Fibroblast of skin of scalp (primary cell): Measurements from ENCODE around the gene KNSTRN.

Experiments used
- DNase-seq: peaks from one replicate; pipeline ENCODE4 v3.0.0-alpha.2; 2013

The KNSTRN gene

GRCh38 chr15:40405501-40406381, 23.2 kb downstream of the KNSTRN start, which contains the start of gene IVD:
Gene IVD (plus strand): TSS chr15:40405795. CDS start chr15:40405828, 33 bp downstream.
- DNase-seq = peak; percentile 96

GRCh38 chr15:40407330-40407990, 24.9 kb downstream of the KNSTRN start:
- no peak for DNase-seq

DNA sequence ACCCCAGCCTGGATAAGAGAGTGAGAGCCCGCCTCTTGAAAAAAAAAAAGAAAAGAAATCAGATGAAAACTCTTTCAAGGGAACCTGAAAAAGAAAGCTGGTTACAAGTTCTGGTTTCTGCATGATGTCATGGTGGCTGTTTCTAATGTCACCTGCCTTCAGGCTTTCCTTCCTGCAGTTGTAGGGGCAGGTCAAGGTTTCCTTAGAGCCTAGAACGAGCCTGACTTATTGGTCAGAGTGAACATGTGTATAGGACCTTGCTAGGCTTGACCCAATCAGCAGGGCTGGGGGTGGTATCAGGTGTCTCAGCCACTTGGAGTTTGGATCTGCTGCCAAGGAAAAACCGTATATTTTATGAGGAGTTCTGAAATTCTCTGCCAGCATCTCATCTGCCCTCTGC, 26.8 kb downstream of the KNSTRN start:
- no peak for DNase-seq

DNA sequence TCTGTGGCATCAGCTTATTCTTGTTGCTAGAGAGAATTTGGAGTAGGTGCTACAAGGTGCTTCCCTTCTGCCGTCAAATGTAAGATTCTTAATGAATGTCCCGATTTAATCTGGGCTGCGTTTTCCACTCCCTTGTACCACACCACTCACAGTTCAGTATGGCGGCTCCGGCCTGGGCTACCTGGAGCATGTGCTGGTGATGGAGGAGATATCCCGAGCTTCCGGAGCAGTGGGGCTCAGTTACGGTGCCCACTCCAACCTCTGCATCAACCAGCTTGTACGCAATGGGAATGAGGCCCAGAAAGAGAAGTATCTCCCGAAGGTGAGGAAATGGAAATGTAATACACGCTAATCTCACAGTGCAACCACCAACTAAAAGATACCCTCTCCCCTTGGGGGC, 28.0 kb downstream of the KNSTRN start:
- no peak for DNase-seq

GRCh38 chr15:40412095-40412759, 29.7 kb downstream of the KNSTRN start:
- DNase-seq = no peak

DNA sequence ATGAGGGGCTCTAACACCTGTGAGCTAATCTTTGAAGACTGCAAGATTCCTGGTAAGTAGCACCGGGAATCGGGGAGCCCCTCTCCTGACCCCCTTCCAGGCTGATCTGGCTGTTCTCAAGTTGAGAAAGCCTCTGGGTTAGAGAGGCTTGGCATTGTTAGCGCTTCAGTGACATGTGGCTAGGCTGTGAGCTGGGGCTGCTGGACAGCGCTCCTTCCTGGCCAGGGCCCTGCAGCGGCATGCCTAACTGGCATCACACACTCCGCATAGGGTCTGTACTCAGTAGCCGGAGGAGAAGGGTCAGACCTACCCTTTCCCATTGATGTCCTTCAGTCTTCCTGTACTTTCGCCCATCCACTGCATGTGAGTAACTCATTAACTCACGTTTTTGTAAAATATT, 30.5 kb downstream of the KNSTRN start:
- DNase-seq = no peak

DNA sequence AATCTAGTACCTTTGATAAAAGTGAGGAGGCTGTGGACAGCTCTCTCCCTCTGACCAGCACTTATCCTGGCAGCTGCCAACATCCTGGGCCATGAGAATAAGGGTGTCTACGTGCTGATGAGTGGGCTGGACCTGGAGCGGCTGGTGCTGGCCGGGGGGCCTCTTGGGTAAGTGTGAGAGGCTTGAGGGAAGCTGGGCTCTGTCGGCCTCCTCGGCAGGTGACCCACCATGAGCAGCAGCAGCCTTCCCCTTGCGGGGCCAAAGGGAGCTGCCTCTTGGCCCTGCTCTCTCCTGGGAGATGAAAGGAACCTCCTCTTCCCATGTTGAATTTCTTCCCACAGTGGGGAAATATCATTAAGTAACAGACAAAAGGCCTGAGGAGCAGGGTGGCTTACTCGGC, 32.3 kb downstream of the KNSTRN start:
- DNase-seq = no peak

- DNase-seq = no peak
These were observed 32.7 kb downstream of the KNSTRN start for GRCh38 chr15:40415226-40415625.

GRCh38 chr15:40416056-40416455, 33.5 kb downstream of the KNSTRN start:
- DNase-seq = no peak

DNA sequence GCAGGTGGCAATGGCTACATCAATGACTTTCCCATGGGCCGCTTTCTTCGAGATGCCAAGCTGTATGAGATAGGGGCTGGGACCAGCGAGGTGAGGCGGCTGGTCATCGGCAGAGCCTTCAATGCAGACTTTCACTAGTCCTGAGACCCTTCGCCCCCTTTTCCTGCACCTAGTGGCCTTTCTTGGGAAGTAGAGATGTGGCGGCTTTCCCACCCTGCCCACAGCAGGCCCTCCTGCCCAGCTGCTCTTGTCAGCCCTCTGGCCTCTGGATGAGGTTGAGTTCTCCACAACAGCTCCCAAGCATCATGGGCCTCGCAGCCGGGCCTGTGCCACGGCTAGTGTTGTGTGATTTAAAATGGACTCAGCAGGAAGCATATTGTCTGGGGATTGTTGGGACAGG, 35.6 kb downstream of the KNSTRN start:
- no peak for DNase-seq

GRCh38 chr15:40420071-40420713, 37.7 kb downstream of the KNSTRN start:
- no peak for DNase-seq

- DNase-seq = no peak
These were observed 38.3 kb downstream of the KNSTRN start for GRCh38 chr15:40420793-40421192.

GRCh38 chr15:40421246-40422157, 39.0 kb downstream of the KNSTRN start:
- peak; percentile 61 for DNase-seq

DNA sequence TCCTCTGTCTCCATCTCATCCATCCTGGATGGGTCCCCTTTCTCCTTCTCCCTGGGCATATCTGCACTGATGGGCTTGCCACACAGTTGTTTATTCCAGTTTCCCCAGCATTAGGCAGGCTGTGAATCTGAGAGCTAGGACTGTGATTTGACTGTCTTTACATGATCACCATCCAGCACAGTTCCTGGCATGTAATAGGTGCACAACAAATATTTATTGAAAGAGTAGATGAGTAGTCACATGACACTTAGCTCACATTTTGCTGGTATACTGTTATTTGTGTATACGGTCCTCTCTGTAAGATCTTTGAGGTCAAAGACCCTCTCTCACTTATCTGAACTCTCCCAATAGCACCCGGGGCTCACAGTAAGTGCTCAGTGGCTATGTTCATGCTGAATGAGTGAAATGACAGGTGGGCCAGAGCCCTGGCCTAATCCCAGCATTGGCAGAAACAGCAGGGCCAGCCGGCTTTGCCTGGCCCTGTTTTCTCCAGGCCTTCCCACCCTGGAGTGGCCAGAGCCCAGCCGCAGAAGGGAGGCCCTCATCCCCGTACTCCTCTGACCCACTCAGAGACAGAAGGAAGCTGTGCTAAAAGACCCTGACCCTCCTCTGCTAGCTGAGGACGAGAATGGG, 42.1 kb downstream of the KNSTRN start:
- no peak for DNase-seq

DNA sequence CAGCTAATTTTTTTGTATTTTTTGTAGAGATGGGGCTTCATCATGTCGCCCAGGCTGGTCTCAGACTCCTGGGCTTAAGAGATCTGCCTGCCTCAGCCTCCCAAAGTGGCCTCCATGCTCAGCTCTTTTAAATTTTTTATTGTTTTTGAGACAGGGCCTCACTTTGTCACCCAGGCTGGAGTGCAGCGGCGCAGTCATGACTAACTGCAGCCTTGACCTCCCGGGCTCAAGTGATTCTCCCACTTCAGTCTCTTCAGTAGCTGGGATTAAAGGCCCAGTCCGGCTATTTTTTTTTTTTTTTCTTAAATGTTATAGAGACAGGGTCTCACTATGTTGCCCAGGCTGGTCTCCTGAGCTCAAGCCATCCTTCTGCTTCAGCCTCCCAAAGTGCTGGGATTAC, 43.2 kb downstream of the KNSTRN start:
- DNase-seq = no peak

GRCh38 chr15:40427188-40427587, 44.7 kb downstream of the KNSTRN start:
- DNase-seq = no peak

GRCh38 chr15:40428185-40428584, 45.7 kb downstream of the KNSTRN start:
- DNase-seq = no peak

GRCh38 chr15:40429068-40429710, 46.7 kb downstream of the KNSTRN start:
- no peak for DNase-seq

DNA sequence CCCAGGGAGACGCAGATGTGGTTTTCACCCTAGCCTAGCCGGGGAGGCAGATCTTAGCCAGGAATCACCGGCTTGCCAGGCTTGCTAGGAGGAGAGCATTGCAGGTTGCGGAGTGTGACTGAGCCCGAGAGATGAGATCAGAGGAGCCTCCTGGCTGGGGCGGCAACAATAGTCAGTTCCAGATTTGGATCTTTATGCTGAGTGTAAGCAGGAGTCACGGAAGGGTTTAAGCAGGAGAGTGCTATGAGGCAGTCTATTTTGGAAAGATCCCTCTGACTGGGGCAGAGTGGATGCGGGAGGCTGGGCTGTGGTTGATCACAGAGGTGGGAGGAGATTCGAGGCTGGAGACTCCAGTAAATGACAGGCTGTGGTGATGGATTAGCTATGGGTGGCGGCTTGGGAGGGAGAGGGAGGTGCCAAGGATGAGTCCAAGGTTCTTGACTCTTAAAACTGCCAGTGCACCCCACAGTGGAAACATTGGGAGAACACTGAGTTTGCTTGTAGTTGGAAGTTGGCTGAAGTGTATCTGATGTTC, 47.8 kb downstream of the KNSTRN start:
- DNase-seq = peak; percentile 50

GRCh38 chr15:40435023-40435709, 52.6 kb downstream of the KNSTRN start:
- DNase-seq = no peak
